ENCODE data around the gene EMC7.

Gene EMC7

DNA sequence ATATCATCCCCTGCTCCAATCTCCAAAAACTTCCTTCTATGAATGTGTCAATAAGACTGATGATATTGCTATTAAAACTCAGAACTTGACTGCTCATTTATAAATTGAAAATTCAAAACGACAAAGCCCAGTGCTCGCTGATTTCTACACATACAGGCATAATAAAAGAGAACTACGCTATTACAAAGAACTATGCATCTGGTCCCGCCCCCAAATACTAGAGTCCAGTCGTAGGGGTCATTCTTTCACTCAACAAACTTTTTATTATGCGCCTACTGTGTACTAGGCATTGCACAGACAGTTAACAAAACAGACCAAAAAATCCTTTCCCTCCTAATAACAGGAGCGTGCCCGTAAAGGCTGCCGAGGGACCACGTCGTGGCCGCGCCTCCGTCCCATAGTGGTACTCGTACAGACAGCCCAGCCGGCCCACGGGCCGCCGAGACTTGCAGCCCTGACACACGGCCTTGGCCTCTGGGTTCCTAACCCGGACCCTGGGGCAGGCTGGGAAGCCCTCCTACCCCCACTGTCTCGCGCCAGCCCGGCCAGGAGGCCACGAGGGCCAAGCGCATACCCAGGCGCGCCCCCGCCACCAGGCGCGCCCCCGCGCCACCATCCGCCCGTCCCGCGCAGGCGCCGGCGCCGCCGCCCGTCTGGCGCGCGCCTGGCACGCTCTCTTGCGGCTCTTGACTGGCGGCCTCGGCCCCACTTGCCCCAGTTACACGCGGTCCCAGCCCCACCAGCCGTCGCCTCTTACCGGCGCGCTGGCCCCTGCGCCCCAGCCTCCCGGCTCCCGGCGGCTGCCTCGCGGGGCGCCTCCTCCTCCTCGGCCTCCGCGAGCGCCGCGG, 63.4 kb downstream of the EMC7 start:
- Histone ChIP-seq H3K4me1 (ENCODE audit: control insufficient read depth in 1 of 2, insufficient read depth in 1 of 2, low read depth in 1 of 2, low read length in 1 of 2) (peaks cover 14% of the 10 kb centered on the region in 2 experiments), H3K4me3 (ENCODE audit: low read depth in 1 of 2, low read length in 1 of 2) (peak overlapping the region; percentile 68 to 70), H3K27me3 (peaks cover 44% of the 10 kb centered on the region), H3K36me3 (no peaks in the 10 kb centered on the region), H3K27ac (peak overlapping the region; percentile 62), H3K9me3 (no peaks in the 10 kb centered on the region)
- TF ChIP-seq, protein P1, sequence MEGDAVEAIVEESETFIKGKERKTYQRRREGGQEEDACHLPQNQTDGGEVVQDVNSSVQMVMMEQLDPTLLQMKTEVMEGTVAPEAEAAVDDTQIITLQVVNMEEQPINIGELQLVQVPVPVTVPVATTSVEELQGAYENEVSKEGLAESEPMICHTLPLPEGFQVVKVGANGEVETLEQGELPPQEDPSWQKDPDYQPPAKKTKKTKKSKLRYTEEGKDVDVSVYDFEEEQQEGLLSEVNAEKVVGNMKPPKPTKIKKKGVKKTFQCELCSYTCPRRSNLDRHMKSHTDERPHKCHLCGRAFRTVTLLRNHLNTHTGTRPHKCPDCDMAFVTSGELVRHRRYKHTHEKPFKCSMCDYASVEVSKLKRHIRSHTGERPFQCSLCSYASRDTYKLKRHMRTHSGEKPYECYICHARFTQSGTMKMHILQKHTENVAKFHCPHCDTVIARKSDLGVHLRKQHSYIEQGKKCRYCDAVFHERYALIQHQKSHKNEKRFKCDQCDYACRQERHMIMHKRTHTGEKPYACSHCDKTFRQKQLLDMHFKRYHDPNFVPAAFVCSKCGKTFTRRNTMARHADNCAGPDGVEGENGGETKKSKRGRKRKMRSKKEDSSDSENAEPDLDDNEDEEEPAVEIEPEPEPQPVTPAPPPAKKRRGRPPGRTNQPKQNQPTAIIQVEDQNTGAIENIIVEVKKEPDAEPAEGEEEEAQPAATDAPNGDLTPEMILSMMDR (IDR thresholded peaks at IDR 0.05), result no peak
